HepG2 (cell line): ENCODE data around the gene SEC61B. TPM values are rescaled to one million over a fixed set of nuclear protein-coding genes. Genes with fewer than 3 reads are reported as not detected.
A peak's percentile ranks its signal among the peaks of the same experiment; 100 is the strongest.

ENCODE experiments used
- EZH2 ChIP-seq: conservative IDR thresholded peaks from 2 replicates; pipeline ENCODE4 v1.6.1; 2012; ENCODE audit warnings: mild to moderate bottlenecking, low read depth, low read length, moderate library complexity
- IKZF4 ChIP-seq: sonication (generic); formaldehyde crosslinking; IDR thresholded peaks from 2 replicates; pipeline ENCODE4 v1.5.1; 2020; ENCODE audit warnings: borderline replicate concordance, mild to moderate bottlenecking, low read depth, missing genetic modification reagents; ENCODE audit errors: not compliant biosample characterization
- MTERF4 ChIP-seq: sonication (generic); formaldehyde crosslinking; IDR thresholded peaks from 2 replicates; pipeline ENCODE4 v1.8.0; 2023; ENCODE audit warnings: mild to moderate bottlenecking, missing genetic modification reagents
- NFIC ChIP-seq: IDR thresholded peaks from 2 replicates; pipeline ENCODE4 v1.6.1; 2012; ENCODE audit warnings: mild to moderate bottlenecking, low read length, inconsistent platforms
- NFRKB ChIP-seq: fragments of 450-650 bp; IDR thresholded peaks from 2 replicates; pipeline ENCODE4 v1.6.1; 2017
- SIX4 ChIP-seq: sonication (generic); formaldehyde crosslinking; IDR thresholded peaks from 2 replicates; pipeline ENCODE4 v1.4.0; 2020; ENCODE audit warnings: missing genetic modification reagents
- U2AF1 ChIP-seq: fragments of 200-400 bp; formaldehyde crosslinking; optimal IDR thresholded peaks from 2 replicates; pipeline ENCODE3; 2017; ENCODE audit warnings: mild to moderate bottlenecking, low read depth, low read length
- ZBTB25 ChIP-seq: IDR thresholded peaks from 2 replicates; pipeline ENCODE4 v1.6.1; 2018; ENCODE audit warnings: missing genetic modification reagents
- ZNF326 ChIP-seq: sonication (generic); formaldehyde crosslinking; IDR thresholded peaks from 2 replicates; pipeline ENCODE4 v1.4.0; 2020; ENCODE audit warnings: missing genetic modification reagents, borderline replicate concordance
- ZNF605 ChIP-seq: sonication (generic); formaldehyde crosslinking; IDR thresholded peaks from 2 replicates; pipeline ENCODE4 v1.8.0; 2022; ENCODE audit warnings: mild to moderate bottlenecking, missing genetic modification reagents
- ZNF652 ChIP-seq: IDR thresholded peaks from 2 replicates; pipeline ENCODE4 v1.6.1; 2016; ENCODE audit warnings: low read depth, borderline replicate concordance
- polyA plus RNA-seq, 8 experiments: library from polyadenylated mRNA; depleted of rRNA in 3 of 8; stranded (reverse) in 7 of 8; unstranded in 1 of 8; fragments of >200 nt; fragmentation: Illumina TruSeq in 4 of 8; extraction: Trizol in 4 of 8; gene quantifications; 2 replicates each; pipeline versions ENCODE4 v1.2.1 to v1.2.3, GENCODE V29; 2011 to 2016; ENCODE audit warnings: low read depth in 4 of 8, missing spikeins in 1 of 8, mixed read lengths in 1 of 8; ENCODE audit not compliant: insufficient read depth in 1 of 8
- total RNA-seq, 5 experiments: library from RNA; depleted of rRNA; stranded (reverse); fragments of >200 nt; fragmentation: Illumina TruSeq; extraction: Trizol; gene quantifications; 2 replicates each; pipeline ENCODE4 v1.2.3, GENCODE V29; 2016; ENCODE audit warnings: low read depth in 1 of 5
- TF ChIP-seq, protein P1 (sequence below): sonication (generic); formaldehyde crosslinking; IDR thresholded peaks from 2 replicates; pipeline ENCODE4 v1.4.0; 2020; ENCODE audit warnings: missing genetic modification reagents
- TF ChIP-seq, protein P2 (sequence below): IDR thresholded peaks from 2 replicates; pipeline ENCODE4 v1.6.1; 2016; ENCODE audit warnings: low read depth, control low read depth
- TF ChIP-seq, protein P3 (sequence below), 2 experiments: sonication (generic) in 1 of 2; formaldehyde crosslinking in 1 of 2; IDR thresholded peaks; 2 replicates each; pipeline versions ENCODE4 v1.6.1 to v1.9.0; 2014 to 2022; ENCODE audit warnings: antibody characterized with exemption in 1 of 2, borderline replicate concordance in 1 of 2, inconsistent platforms in 1 of 2, low read depth in 1 of 2, missing genetic modification reagents in 1 of 2
- TF ChIP-seq, protein P4 (sequence below): sonication (generic); formaldehyde crosslinking; IDR thresholded peaks from 2 replicates; pipeline ENCODE4 v1.8.0; 2022; ENCODE audit warnings: low read depth, missing genetic modification reagents

SEC61B gene
- total and polyA plus RNA-seq, 2 of the 13 experiments (the other 11 are each of a cell fraction or from before 2014, with no cell fraction given): 191 to 368 TPM

DNA sequence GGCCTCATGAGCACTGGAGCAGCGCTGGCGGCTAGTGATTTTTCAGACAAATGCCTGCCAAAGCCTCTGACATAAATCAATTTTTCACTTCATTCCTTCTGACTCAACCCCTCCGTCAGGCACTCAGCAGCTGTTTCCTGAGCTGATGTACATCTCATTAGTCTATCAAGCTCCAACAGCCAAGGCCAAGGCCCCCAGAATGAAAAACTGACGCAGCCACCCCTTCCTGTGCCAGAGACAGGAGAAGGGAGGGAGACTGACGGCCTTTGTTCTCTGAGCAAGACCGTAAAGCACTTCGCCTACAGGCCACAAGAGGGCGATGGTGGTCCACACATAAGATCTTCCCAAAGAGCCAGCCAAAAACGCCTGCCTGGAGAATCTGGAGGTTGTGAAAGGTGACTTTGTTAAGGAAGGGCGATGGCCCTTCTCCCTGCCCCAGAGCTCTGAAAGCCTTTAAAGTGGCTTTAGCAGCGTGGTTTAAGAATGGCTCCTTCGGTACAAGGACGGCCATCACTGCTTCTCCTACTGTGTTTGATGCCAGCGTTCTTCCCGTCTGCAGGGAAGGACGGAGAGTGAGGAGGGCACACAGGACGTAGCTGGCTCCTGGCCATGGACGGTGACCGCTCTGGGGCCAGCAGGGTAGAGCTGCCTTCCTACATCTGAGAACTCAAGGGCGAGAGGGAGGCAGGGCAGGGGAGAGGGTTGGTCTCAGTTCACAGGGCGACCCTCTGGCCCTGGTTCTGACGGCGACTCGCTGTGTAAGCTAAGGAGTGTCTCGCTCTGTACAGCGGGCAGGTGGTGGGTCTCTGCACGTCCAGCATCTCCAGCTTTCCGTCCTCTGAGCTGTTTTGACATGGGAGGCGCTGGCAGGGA lies 37.4 kb upstream of the SEC61B start (continued):
- TF ChIP-seq, protein P1, sequence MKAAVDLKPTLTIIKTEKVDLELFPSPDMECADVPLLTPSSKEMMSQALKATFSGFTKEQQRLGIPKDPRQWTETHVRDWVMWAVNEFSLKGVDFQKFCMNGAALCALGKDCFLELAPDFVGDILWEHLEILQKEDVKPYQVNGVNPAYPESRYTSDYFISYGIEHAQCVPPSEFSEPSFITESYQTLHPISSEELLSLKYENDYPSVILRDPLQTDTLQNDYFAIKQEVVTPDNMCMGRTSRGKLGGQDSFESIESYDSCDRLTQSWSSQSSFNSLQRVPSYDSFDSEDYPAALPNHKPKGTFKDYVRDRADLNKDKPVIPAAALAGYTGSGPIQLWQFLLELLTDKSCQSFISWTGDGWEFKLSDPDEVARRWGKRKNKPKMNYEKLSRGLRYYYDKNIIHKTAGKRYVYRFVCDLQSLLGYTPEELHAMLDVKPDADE (CRISPR knock-in tag): no peak
- TF ChIP-seq, protein P2, sequence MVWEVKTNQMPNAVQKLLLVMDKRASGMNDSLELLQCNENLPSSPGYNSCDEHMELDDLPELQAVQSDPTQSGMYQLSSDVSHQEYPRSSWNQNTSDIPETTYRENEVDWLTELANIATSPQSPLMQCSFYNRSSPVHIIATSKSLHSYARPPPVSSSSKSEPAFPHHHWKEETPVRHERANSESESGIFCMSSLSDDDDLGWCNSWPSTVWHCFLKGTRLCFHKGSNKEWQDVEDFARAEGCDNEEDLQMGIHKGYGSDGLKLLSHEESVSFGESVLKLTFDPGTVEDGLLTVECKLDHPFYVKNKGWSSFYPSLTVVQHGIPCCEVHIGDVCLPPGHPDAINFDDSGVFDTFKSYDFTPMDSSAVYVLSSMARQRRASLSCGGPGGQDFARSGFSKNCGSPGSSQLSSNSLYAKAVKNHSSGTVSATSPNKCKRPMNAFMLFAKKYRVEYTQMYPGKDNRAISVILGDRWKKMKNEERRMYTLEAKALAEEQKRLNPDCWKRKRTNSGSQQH (CRISPR knock-in tag): no peak
- TF ChIP-seq SIX4 (CRISPR knock-in tag): no peak
- TF ChIP-seq U2AF1: no peak
- TF ChIP-seq ZNF652: no peak; the same call in 1 of the 2 replicates
- no peak for TF ChIP-seq IKZF4 (CRISPR knock-in tag)
- no peak for TF ChIP-seq ZNF326 (CRISPR knock-in tag)
- TF ChIP-seq NFRKB: no peak
- TF ChIP-seq, protein P3, sequence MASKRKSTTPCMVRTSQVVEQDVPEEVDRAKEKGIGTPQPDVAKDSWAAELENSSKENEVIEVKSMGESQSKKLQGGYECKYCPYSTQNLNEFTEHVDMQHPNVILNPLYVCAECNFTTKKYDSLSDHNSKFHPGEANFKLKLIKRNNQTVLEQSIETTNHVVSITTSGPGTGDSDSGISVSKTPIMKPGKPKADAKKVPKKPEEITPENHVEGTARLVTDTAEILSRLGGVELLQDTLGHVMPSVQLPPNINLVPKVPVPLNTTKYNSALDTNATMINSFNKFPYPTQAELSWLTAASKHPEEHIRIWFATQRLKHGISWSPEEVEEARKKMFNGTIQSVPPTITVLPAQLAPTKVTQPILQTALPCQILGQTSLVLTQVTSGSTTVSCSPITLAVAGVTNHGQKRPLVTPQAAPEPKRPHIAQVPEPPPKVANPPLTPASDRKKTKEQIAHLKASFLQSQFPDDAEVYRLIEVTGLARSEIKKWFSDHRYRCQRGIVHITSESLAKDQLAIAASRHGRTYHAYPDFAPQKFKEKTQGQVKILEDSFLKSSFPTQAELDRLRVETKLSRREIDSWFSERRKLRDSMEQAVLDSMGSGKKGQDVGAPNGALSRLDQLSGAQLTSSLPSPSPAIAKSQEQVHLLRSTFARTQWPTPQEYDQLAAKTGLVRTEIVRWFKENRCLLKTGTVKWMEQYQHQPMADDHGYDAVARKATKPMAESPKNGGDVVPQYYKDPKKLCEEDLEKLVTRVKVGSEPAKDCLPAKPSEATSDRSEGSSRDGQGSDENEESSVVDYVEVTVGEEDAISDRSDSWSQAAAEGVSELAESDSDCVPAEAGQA (IDR thresholded peaks at IDR 0.05; ENCODE audit: low read depth): no peak
- TF ChIP-seq, protein P3 (CRISPR knock-in tag; IDR thresholded peaks at IDR 0.05; ENCODE audit: borderline replicate concordance): no peak
- TF ChIP-seq ZNF605: no peak; the same call in 1 of the 2 replicates
- TF ChIP-seq MTERF4: no peak
- no peak for TF ChIP-seq NFIC
- TF ChIP-seq EZH2: no peak
- TF ChIP-seq, protein P4, sequence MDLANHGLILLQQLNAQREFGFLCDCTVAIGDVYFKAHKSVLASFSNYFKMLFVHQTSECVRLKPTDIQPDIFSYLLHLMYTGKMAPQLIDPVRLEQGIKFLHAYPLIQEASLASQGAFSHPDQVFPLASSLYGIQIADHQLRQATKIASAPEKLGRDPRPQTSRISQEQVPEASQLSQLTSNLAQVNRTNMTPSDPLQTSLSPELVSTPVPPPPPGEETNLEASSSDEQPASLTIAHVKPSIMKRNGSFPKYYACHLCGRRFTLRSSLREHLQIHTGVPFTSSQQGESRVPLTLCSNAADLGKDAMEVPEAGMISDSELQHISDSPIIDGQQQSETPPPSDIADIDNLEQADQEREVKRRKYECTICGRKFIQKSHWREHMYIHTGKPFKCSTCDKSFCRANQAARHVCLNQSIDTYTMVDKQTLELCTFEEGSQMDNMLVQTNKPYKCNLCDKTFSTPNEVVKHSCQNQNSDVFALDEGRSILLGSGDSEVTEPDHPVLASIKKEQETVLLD (CRISPR knock-in tag): no peak
- TF ChIP-seq ZBTB25 (CRISPR knock-in tag): peak; percentile 38; the same call in 1 of the 2 replicates
